Measurements from ENCODE around the gene TIMMDC1. TPM values are rescaled to one million over a fixed set of nuclear protein-coding genes. Genes with fewer than 3 reads are reported as not detected.
"Not testable (repeated sequence)": the region's sequence is repeated elsewhere in the genome, so short reads cannot be mapped to it uniquely, and the experiment has no call there.

TIMMDC1 gene
- total RNA-seq, 1 experiment from 2014 or later, result 143 TPM

- no peak for DNase-seq (ENCODE audit: low read depth)
These were observed 12.3 kb downstream of the TIMMDC1 start for GRCh38 chr3:119510690-119511089.

- DNase-seq (ENCODE audit: low read depth), result no peak
These were observed 16.3 kb downstream of the TIMMDC1 start for GRCh38 chr3:119514637-119515036.

- DNase-seq (ENCODE audit: low read depth), result no peak
These were observed 18.8 kb downstream of the TIMMDC1 start for GRCh38 chr3:119517112-119517511.

- DNase-seq (ENCODE audit: low read depth), result no peak
These were observed 19.7 kb downstream of the TIMMDC1 start for GRCh38 chr3:119518026-119518425.

GRCh38 chr3:119524931-119525662, 26.8 kb downstream of the TIMMDC1 start:
- DNase-seq (ENCODE audit: low read depth), result peak; percentile 11

GRCh38 chr3:119527714-119528113, 29.4 kb downstream of the TIMMDC1 start:
- no peak for DNase-seq (ENCODE audit: low read depth)

GRCh38 chr3:119529883-119530282, 31.5 kb downstream of the TIMMDC1 start:
- DNase-seq (ENCODE audit: low read depth), result no peak

GRCh38 chr3:119530456-119530855, 32.1 kb downstream of the TIMMDC1 start:
- no peak for DNase-seq (ENCODE audit: low read depth)

GRCh38 chr3:119531151-119531550, 32.8 kb downstream of the TIMMDC1 start:
- DNase-seq (ENCODE audit: low read depth), result no peak

- DNase-seq (ENCODE audit: low read depth), result no peak
These were observed 35.9 kb downstream of the TIMMDC1 start for GRCh38 chr3:119534296-119534695.

- DNase-seq (ENCODE audit: low read depth), result no peak
These were observed 38.4 kb downstream of the TIMMDC1 start for GRCh38 chr3:119536757-119537156.

- DNase-seq (ENCODE audit: low read depth), result no peak
These were observed 40.4 kb downstream of the TIMMDC1 start for GRCh38 chr3:119538772-119539171.

- DNase-seq (ENCODE audit: low read depth), result no peak
These were observed 43.2 kb downstream of the TIMMDC1 start for GRCh38 chr3:119541547-119541946.

- DNase-seq (ENCODE audit: low read depth), result no peak
These were observed 43.9 kb downstream of the TIMMDC1 start for GRCh38 chr3:119542168-119542767.

GRCh38 chr3:119543147-119543546, 44.8 kb downstream of the TIMMDC1 start:
- no peak for DNase-seq (ENCODE audit: low read depth)

- no peak for DNase-seq (ENCODE audit: low read depth)
These were observed 48.9 kb downstream of the TIMMDC1 start for GRCh38 chr3:119547227-119547626.

- DNase-seq (ENCODE audit: low read depth), result no peak
These were observed 50.0 kb downstream of the TIMMDC1 start for GRCh38 chr3:119548341-119548740.

- no peak for DNase-seq (ENCODE audit: low read depth)
These were observed 52.0 kb downstream of the TIMMDC1 start for GRCh38 chr3:119550192-119550910.

- no peak for DNase-seq (ENCODE audit: low read depth)
These were observed 53.3 kb downstream of the TIMMDC1 start for GRCh38 chr3:119551598-119551997.

- not testable (repeated sequence) for DNase-seq (ENCODE audit: low read depth)
These were observed 54.6 kb downstream of the TIMMDC1 start for GRCh38 chr3:119552928-119553327.

GRCh38 chr3:119553823-119554415, 55.6 kb downstream of the TIMMDC1 start:
- no peak for DNase-seq (ENCODE audit: low read depth)

GRCh38 chr3:119555309-119555735, 57.0 kb downstream of the TIMMDC1 start:
- no peak for DNase-seq (ENCODE audit: low read depth)
